A673 (cell line): ENCODE measurements around the gene OR10A7.

Experiments used
- CTCF ChIP-seq: fragments of 300-800, 200-600 bp; sonication (generic); conservative IDR thresholded peaks from 2 replicates; pipeline ENCODE4 v1.5.1; 2017; ENCODE audit warnings: low read depth, mild to moderate bottlenecking, antibody characterized with exemption, low read length, moderate library complexity, mixed read lengths
- EZH2 ChIP-seq: fragments of 200-600 bp; sonication (generic); IDR thresholded peaks from 2 replicates; pipeline ENCODE4 v1.6.1; 2017; ENCODE audit warnings: borderline replicate concordance, low read depth, mild to moderate bottlenecking, mixed read lengths, antibody characterized with exemption, low read length; ENCODE audit not compliant: poor library complexity, severe bottlenecking

DNA sequence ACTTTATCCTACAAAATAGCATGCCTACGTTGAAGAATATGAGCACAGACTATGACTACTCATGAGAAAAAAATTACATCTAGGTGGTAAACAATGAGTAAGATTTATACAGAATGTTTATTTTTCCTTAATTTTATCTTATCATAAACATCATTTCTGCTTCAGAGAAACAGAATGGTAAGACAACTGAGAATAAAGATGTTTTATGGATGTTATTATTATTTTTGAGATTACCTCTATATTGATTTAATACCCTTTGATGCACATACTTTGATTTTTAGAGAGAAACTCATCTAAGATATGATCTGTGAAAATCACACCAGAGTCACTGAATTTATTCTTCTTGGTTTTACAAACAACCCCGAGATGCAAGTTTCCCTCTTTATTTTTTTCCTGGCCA, at the start of gene OR10A7:
- TF ChIP-seq EZH2 (no peak), CTCF (no peak)
